ENCODE data around the gene ATP8B4.

The ATP8B4 gene

DNA sequence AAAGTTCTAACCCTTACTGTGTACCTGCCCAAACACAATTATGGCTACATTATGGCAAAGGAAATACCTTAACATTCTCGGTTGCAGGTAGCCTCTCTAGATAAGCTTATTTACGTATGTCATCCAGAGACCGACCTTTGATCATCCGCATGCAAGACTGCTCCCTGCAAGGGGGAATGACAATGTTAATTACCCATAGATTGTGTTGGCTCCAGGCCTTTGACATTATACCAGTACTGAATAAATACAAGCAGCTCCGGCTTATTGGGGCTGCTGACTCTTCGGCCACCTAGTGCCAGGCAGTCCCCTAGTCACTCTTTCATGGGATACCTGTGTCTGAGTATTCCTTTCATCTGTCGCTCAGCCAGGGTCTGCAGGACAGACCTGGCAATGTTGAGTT lies 274.6 kb downstream of the ATP8B4 start:
- DNase-seq = no peak

DNA sequence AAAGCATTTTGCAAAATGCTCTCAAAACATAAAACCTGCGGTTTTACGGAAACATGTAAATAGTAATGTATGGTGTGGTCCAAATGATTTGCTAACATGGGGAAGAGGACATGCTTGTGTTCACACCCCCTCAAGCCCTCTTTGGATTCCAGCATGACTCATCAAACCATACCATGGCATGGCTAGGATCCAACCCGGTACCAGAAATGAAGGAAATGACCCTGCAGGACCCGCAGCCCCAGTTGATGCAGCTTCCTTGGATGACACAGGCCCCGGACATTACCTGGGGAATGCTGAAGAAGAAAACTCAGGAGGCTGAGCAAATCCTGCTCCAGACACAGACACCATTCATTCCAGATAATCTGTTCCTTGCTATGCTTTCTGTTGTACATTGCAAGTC lies 275.3 kb downstream of the ATP8B4 start:
- DNase-seq = no peak

DNA sequence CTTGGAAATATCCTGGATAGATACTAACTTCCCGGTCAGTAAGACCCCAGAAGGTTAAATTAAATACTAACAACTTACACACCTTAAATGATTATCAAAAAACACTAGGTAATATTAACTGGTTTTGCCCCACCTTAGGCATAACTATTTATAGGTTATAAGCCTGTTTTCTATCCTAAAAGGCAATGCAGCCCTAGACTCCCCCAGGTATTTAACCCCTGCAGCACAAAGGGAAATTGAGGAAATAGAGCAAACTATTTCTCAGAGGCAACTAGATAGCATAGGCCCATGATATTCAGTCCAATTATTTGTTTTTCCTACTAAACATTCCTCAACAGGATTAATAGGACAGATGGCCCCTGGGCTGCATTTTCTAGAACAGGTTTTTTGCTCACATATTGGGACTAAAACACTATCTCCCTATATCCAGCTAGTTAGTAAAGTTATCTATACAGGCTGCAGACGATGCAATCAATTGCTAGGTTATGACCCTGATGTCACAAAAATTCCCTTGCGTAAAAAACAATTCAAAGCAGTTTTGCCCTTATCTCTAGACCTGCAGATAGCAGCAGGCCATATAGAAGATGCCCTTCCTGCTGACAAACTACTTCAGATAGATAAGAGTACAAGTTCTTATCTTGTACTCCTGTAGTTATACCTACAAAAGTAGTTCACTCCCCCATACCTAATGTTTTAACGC lies 276.9 kb downstream of the ATP8B4 start:
- DNase-seq = no peak

DNA sequence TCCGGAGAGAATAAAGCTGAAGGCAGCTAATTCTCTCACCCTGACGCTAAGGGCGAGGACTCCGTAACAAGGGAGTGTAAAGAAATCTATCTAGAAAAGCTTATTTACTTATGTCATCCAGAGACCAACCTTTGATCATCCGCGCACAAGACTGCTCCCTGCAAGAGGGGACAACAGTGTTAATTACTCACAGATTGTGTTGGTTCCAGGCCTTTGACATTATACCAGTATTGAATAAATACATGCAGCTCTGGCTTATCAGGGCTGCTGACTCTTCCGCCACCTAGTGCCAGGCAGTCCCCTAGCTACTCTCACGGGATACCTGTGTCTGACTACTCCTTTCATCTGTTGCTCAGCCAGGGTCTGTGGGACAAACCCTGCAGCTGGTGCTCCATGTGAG lies 286.5 kb downstream of the ATP8B4 start:
- DNase-seq = no peak

DNA sequence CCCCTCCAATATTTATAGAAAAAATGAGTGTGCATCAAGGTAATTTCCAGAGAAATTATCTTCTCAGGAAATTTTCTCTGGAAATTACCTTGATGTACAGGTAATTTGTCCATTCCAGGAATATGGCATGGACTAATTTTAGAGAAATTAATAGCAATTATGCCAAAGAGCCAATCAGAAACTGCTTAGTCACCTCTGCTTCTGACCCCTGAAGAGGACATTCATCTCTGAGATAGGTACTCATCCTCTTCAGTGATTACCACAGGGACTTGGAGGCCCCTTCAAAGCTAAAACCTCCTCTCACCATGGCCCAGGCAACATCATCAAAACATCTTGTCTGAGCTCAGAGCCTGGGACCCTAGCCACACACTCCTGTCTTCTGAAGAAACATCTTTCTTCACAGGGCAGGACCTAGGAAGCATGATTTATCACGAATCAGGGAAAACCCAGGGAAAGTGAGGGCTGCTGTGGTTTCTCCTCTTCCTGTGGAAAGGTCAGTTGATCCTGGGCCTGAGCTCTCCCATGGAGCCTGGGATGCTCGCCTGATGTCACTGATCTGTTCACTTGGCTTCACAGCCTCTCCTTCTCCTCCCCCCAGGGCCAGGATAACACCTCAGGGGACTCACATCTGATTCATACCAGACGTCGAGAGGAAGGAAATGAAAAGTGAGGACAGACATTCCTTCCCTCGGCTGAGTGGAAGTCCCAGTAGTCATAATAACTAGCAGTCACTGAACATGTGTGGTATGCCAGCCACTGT lies 287.6 kb downstream of the ATP8B4 start:
- no peak for DNase-seq

DNA sequence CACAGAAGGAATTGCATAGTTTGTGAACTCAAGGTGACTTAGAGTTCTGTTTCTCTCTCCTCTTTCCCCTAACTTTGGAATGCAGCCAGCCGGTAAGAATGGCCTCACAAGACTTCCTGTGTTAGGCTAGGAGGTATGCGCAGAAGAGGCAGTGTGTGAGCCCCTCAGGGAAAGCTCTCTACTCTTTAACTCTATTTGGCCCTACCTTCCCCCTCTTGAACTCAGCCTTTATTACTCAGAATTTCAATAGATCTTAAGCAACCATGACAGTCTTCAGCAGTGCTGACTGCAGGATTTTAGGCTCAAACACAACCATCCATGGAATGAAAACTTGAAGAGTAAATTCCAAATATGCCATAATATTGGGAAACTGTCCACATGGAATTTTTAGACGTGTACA lies 288.6 kb downstream of the ATP8B4 start:
- DNase-seq = no peak

DNA sequence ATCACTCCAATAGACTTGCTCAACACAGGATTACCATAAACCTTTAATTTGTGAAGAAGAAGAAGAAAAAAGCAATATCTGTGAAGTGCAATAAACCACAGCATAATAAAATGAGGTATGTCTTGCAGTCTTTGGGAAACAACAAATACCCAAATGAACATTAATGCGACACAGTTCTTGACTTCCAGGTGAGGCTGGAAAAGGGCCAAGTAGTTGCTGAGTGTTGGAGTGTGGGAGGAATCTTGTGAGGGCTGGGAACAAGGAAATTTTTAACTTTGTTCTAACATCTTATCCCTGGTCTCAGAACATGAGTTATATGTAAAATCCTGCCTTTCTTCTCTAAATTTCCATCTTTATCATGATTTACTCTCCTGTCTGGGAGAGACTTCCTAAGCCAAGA lies 291.7 kb downstream of the ATP8B4 start:
- DNase-seq = no peak

DNA sequence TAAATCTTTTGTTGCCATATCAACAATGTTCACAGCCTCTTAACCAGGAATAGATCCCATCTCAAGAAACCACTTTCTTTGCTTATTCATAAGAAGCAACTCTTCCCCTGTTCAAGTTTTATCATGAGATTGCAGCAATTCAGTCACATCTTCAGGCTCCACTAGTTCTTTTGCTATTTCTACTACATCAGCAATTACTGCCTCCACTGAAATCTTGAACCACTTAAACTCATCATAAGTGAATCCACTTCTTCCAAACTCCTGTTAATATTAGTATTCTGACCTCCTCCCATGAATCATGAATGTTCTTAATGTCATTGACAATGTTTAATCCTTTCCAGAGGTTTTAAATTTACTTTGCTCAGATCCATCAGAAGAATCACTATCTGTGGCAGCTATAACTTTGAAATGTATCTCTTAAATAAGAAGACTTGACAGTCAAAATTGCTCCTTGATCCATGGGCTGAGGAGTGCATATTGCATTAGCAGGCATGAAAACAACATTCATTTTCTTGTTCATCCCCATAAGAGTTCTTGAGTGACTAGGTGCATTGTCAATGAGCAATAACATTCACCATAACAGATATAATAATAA lies 292.3 kb downstream of the ATP8B4 start:
- no peak for DNase-seq

DNA sequence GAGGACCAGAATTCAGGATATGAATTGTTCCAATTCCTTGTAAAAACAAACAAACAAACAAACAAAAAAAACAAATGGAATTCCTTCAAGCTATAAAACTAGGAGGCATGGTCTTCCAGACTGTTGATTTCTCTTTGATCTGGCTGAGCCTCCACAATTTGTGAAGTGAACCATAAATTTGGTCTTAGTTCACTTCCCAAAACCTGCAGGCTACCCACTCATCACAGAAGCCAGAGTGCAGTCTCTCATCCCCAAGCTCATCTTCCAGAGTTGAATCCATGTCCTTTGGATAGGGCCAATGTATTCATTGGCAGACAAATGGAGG lies 294.3 kb downstream of the ATP8B4 start:
- DNase-seq = no peak

DNA sequence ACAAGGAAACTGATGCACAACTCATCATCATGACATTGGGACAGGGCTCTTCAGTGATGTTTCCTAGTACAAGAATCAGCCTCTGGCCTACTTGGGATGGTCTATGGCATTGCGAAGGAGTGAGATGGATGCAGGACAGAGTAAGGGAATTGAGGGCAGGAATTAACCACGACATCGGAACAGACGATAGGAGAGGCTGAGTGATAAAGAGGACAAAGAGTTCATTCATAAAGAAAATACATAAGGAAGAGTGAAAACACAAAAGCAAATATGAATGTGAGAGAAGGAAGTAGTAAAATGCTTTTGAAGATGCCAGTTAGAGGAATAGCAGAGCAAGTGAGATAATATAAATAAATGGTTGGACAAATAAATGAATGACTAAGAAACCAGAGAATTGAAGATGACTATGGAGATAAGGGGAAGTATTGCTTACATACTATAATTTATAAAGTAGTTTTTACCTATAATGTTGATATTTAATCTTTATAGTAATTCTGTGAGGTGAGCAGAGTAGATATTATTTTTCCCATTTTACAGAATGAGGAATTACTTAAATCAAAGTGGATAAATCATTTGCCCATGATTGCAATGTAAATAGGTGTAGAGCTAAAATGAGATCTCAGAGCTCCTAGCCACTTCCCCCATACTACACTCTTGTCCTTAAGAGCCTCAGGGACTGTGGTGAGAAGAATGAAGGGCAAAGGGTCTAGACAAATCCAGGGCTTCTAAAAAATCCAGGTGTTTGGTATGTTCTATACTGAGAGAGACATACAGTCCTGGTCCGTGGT lies 294.9 kb downstream of the ATP8B4 start:
- DNase-seq = no peak

DNA sequence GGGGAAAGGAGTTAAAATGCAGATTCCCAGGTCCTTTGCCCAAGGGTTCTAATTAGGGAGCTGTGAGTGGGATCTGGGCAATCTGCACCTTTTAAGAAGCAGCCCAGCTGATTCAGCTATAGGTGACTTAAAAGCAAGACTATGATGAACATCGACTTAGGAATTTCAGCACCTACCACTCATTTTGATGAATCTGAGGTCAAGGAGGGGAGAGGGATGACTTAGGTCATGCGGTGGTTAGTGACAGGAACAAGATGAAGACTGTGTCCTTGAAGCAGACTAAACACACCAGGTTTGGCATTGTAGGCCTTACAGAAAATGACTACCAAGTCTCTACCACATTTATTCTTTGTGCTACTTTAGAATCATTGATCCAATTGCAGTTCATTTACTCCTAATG lies 301.9 kb downstream of the ATP8B4 start:
- no peak for DNase-seq

DNA sequence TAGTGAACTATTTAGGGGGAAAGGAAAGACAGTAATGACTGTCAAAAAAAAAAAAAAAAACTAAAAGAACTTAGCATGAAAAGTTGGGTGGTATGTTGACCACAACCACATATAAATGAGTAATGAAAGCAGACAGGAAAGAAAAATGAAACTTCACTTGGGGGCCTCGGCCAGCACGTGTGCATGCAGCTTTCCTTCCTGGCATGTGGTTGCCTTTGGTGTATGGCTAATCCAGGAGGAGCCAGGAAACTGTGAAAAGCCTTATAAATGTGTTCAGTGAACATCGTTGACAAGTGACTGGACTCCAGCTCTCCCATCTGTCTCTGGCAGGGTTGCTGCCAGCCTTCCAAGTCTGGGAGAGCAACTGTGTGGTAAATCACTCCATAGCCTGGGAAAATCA lies 303.1 kb downstream of the ATP8B4 start:
- DNase-seq = no peak

DNA sequence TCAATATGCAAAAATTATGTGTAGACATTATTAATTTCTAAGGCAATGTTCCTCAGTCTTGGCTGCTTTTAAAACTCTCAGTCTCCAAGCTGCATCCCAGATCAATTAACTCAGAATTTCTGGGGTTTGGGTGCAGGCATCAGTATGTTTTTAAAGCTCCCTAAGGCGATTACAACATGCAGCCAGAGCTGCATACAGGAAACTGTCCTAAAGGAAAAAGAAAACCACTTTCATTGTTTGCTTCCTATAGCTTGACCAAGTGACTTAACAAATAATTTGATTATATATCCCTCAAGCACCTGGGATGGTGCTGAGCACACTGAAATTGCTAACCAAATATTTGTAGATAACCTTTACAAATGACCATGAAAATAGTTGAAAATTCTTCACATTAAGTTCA lies 303.5 kb downstream of the ATP8B4 start:
- DNase-seq = no peak

DNA sequence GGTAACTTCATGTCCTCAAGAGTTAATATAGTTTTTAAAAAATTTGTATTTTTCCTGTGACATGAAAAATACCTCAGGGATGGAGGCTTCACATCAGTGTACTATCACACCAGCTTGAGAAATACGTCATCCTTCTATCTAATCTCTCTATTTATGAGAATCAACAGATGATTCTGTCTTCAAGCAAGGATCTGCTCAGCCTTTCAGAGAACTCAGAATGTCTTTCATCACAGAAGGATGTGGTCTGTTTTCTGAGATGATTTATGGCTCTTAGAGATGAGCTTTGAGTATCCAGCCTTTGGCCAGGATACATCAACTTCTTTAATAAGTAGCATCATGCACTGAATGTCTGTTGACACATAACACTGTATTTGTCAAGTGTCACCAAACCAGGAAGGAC lies 304.3 kb downstream of the ATP8B4 start:
- no peak for DNase-seq

DNA sequence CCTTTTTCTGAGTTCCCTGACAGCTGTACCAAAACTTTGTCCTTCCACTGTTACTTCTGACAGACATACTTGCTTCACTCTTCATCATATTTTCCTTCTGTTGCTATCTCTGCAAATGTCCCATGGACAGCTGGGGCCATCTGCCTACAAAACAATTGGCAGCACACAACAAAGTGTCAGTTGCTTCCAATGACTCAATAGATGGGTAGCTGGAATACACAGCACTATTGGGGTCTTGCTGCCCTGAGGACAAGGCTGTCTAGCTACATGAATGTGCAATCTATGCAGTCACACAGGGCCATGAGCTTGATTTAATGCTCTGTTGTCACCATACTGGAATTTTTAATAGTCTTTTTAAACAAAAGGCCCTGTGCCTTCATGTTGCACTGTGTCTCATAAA lies 305.4 kb downstream of the ATP8B4 start:
- no peak for DNase-seq

DNA sequence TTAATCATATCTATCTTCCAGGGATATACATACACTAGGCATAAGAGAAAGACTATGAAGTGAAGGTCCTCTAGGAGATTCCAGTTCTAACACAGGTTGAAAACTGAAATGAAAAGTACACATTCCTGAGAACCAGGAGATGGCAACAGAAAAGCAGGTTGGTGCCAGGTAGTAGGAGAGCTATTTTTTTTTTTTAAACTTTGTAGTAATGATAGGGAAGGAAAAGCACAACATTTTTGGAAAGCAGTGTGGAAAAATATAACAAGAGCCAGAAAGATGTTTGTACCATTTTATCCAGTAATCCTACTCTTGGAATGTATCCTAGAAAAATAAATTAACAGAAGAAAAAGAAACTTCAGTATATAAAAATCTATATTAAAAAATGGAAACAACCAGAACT lies 308.3 kb downstream of the ATP8B4 start:
- DNase-seq = no peak

DNA sequence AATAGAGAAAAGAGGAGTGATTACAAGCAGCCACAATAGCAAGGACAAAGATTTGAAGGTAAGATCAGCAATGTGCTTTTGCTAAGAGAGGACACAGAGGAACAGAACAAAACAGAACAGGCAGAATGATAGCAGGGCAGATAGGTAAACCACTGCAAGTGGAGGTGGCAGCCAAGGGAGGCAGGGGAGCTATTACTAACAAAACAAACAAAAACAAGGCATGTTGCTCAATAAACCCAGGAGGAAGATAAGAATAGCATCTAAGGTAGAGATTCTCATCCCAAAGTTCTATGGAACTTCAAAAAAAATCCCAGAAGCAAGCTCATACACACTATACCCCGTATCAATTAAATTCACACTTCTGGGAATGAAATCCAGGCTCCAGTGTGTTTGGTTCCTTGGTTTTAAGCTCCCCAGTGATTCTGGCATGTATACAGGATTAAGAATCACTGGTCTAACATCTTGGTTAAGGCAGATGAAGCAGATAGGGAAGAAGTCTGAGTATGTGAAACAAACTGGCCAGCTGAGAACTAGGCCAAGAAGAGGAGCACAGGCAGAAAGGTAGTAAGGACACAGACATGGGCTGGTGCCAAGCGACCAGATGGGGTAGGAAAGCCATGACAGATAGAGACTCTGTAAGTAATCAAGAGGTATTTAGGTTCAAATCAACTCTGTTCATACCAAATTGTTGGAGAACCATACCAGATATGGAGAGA lies 309.0 kb downstream of the ATP8B4 start:
- DNase-seq = no peak

DNA sequence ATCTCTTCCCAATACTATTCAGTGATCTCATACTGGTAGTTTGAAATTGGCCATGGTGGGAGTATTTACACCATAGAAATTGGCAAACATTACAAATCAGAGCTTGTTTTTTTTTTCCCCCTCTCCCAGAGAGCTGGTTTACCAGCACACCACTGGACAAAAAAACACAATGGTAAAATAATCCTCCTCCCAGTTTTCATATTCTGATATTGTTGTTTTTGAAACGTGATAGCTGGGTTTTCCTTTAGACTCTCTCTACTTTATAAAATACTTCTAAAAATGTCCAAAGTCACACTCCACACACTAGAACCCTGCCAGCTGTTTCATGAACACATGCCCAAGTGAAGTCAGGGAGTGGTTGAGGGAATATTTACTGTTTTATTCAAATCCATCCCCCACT lies 310.7 kb downstream of the ATP8B4 start:
- no peak for DNase-seq

All from stimulated activated CD4-positive, alpha-beta T cell treated with anti-CD3 and anti-CD28 coated beads, Interleukin-2, amount 100 ng/mL, for 24 hours (primary cell).